B cell (primary cell): ENCODE measurements around the gene SLC37A1.

Experiments used
- EZH2 ChIP-seq: IDR thresholded peaks from 2 replicates; pipeline ENCODE4 v1.6.1; 2012; ENCODE audit warnings: borderline replicate concordance, low read depth, mild to moderate bottlenecking, moderate library complexity, low read length; ENCODE audit not compliant: insufficient read depth, poor library complexity, severe bottlenecking
- TF ChIP-seq, protein P1 (sequence below): fragments of 200-600 bp; IDR thresholded peaks from one replicate; pipeline ENCODE4 v1.8.0; 2022; ENCODE audit warnings: antibody characterized with exemption, mild to moderate bottlenecking

GRCh38 chr21:42524341-42525028 is 10.8 kb downstream of the SLC37A1 start:
- TF ChIP-seq, protein P1, sequence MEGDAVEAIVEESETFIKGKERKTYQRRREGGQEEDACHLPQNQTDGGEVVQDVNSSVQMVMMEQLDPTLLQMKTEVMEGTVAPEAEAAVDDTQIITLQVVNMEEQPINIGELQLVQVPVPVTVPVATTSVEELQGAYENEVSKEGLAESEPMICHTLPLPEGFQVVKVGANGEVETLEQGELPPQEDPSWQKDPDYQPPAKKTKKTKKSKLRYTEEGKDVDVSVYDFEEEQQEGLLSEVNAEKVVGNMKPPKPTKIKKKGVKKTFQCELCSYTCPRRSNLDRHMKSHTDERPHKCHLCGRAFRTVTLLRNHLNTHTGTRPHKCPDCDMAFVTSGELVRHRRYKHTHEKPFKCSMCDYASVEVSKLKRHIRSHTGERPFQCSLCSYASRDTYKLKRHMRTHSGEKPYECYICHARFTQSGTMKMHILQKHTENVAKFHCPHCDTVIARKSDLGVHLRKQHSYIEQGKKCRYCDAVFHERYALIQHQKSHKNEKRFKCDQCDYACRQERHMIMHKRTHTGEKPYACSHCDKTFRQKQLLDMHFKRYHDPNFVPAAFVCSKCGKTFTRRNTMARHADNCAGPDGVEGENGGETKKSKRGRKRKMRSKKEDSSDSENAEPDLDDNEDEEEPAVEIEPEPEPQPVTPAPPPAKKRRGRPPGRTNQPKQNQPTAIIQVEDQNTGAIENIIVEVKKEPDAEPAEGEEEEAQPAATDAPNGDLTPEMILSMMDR: no peak
- no peak for TF ChIP-seq EZH2
